Neural cell (in vitro differentiated cells): ENCODE data around the gene WWTR1. TPM values are rescaled to one million over a fixed set of nuclear protein-coding genes. Genes with fewer than 3 reads are reported as not detected.

Source experiments
- H2AFZ ChIP-seq: fragments of 200-600, 300-800 bp; sonication (generic), shearing (Covaris generic); 2 replicates; pipeline ENCODE4 v1.6.0; 2014; ENCODE audit warnings: low read depth, mild to moderate bottlenecking, antibody characterized with exemption, low read length, moderate library complexity
- H3F3A ChIP-seq: fragments of 200-600 bp; shearing (Covaris generic); 2 replicates; pipeline ENCODE4 v1.6.1; 2016; ENCODE audit warnings: mild to moderate bottlenecking, moderate library complexity, mixed read lengths, antibody characterized with exemption, low read length; ENCODE audit not compliant: insufficient read depth, poor library complexity, severe bottlenecking
- H3K27ac ChIP-seq: fragments of 200-600, 300-800 bp; sonication (generic), shearing (Covaris generic); 2 replicates; pipeline ENCODE4 v1.5.1; 2014; ENCODE audit warnings: mild to moderate bottlenecking, low read length, moderate library complexity
- H3K27me3 ChIP-seq: fragments of 300-800, 200-600 bp; sonication (generic), shearing (Covaris generic); 2 replicates; pipeline ENCODE4 v1.6.0; 2014; ENCODE audit warnings: mild to moderate bottlenecking, low read depth, low read length, moderate library complexity; ENCODE audit not compliant: insufficient read depth
- H3K36me3 ChIP-seq: fragments of 300-800, 200-600 bp; sonication (generic), shearing (Covaris generic); 2 replicates; pipeline ENCODE4 v1.5.1; 2014; ENCODE audit warnings: mild to moderate bottlenecking, antibody characterized with exemption, low read length, moderate library complexity; ENCODE audit not compliant: insufficient read depth
- H3K4me2 ChIP-seq: fragments of 300-800, 200-600 bp; sonication (generic), shearing (Covaris generic); 2 replicates; pipeline ENCODE4 v1.6.0; 2014; ENCODE audit warnings: mild to moderate bottlenecking, low read length
- H3K4me3 ChIP-seq: fragments of 300-800, 200-600 bp; sonication (generic), shearing (Covaris generic); 2 replicates; pipeline ENCODE4 v1.5.1; 2014; ENCODE audit warnings: mild to moderate bottlenecking, low read length, moderate library complexity
- H3K79me2 ChIP-seq: fragments of 200-600 bp; shearing (Covaris generic); replicated peaks from 2 replicates; pipeline ENCODE4 v1.6.0; 2014; ENCODE audit warnings: mild to moderate bottlenecking, low read length, moderate library complexity; ENCODE audit not compliant: insufficient read depth
- H3K9ac ChIP-seq: fragments of 300-800, 200-600 bp; sonication (generic), shearing (Covaris generic); 2 replicates; pipeline ENCODE4 v1.6.1; 2016; ENCODE audit warnings: mild to moderate bottlenecking, low read length, mixed read lengths
- H3K9me2 ChIP-seq: fragments of 200-600 bp; shearing (Covaris generic); 2 replicates; pipeline ENCODE4 v1.6.1; 2016; ENCODE audit warnings: mild to moderate bottlenecking, low read length, mixed read lengths; ENCODE audit not compliant: insufficient read depth
- H3K9me3 ChIP-seq: fragments of 200-600, 300-800 bp; sonication (generic), shearing (Covaris generic); 2 replicates; pipeline ENCODE4 v1.6.1; 2016; ENCODE audit warnings: mild to moderate bottlenecking, mixed run types, low read length, moderate library complexity, mixed read lengths
- H4K20me1 ChIP-seq: fragments of 200-600 bp; shearing (Covaris generic); 2 replicates; pipeline ENCODE4 v1.6.1; 2016; ENCODE audit warnings: mild to moderate bottlenecking, mixed run types; ENCODE audit not compliant: insufficient read depth
- EP300 ChIP-seq: fragments of 450-650 bp; conservative IDR thresholded peaks from 2 replicates; pipeline ENCODE4 v1.6.1; 2014; ENCODE audit warnings: antibody characterized with exemption, mild to moderate bottlenecking, moderate library complexity; ENCODE audit not compliant: poor library complexity, severe bottlenecking
- EZH2 ChIP-seq: fragments of 200-600, 300-800 bp; shearing (Covaris generic), sonication (generic); IDR thresholded peaks from 2 replicates; pipeline ENCODE4 v1.6.1; 2014; ENCODE audit warnings: antibody characterized with exemption, low read length, borderline replicate concordance, mild to moderate bottlenecking; ENCODE audit not compliant: insufficient read depth, poor library complexity, severe bottlenecking
- MXI1 ChIP-seq: fragments of 450-650 bp; conservative IDR thresholded peaks from 2 replicates; pipeline ENCODE4 v1.6.1; 2014; ENCODE audit warnings: antibody characterized with exemption, mild to moderate bottlenecking; ENCODE audit not compliant: poor library complexity, severe bottlenecking
- POLR2AphosphoS5 ChIP-seq: IDR thresholded peaks from 2 replicates; pipeline ENCODE4 v1.6.1; 2012
- RAD21 ChIP-seq: fragments of 450-650 bp; conservative IDR thresholded peaks from 2 replicates; pipeline ENCODE4 v1.6.1; 2014; ENCODE audit warnings: antibody characterized with exemption, mild to moderate bottlenecking, moderate library complexity
- SMC3 ChIP-seq: fragments of 450-650 bp; conservative IDR thresholded peaks from 2 replicates; pipeline ENCODE4 v1.6.1; 2014; ENCODE audit warnings: antibody characterized with exemption, mild to moderate bottlenecking, moderate library complexity; ENCODE audit not compliant: poor library complexity
- TAF1 ChIP-seq: IDR thresholded peaks from 2 replicates; pipeline ENCODE4 v1.6.1; 2012; ENCODE audit warnings: low read depth
- polyA plus RNA-seq: library from polyadenylated mRNA; depleted of rRNA; stranded (reverse); fragments of >200 nt; gene quantifications from 2 replicates; pipeline ENCODE4 v1.2.3, GENCODE V29; 2014
- TF ChIP-seq, protein P1 (sequence below): fragments of 450-650 bp; IDR thresholded peaks from 2 replicates; pipeline ENCODE4 v1.5.1; 2014; ENCODE audit warnings: antibody characterized with exemption, mild to moderate bottlenecking, moderate library complexity; ENCODE audit not compliant: poor library complexity, severe bottlenecking
- TF ChIP-seq, protein P2 (sequence below): IDR thresholded peaks from 2 replicates; pipeline ENCODE4 v1.6.1; 2012; ENCODE audit warnings: borderline replicate concordance

Gene WWTR1
- polyA plus RNA-seq, 1 donor from 2014 or later: 0.97 TPM

DNA sequence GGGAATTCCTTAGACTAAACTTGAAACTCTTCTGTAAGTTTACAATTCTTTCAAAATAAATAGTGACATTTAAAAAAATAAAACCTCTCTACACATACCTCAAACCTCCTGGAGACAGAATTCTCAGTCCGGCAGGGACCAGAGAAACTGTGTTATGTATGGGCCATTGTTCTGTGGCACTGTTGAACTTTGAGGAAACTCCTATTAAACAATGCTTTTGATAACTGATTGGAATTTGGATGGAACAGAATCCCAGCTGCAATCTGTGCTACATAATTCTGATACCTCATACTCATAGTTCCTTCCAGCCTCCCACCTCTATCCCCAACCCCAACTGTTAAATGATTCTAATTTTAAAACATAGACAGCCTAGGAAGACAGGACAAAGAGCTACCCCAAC is 98.3 kb downstream of the WWTR1 start:
- Histone ChIP-seq H3K9ac (no peak overlapping the region), H3K4me2 (no peak overlapping the region), H3K9me2 (no peaks in the 10 kb centered on the region), H4K20me1 (no peaks in the 10 kb centered on the region), H3K27me3 (no peaks in the 10 kb centered on the region), H3K27ac (no peak overlapping the region), H3K4me3 (no peak overlapping the region), H3F3A (no peaks in the 10 kb centered on the region), H3K36me3 (no peaks in the 10 kb centered on the region), H2AFZ (no peak overlapping the region), H3K79me2 (no peaks in the 10 kb centered on the region), H3K9me3 (no peaks in the 10 kb centered on the region)
- no peak for TF ChIP-seq POLR2AphosphoS5
- no peak for TF ChIP-seq RAD21
- no peak for TF ChIP-seq MXI1
- TF ChIP-seq SMC3: no peak
- TF ChIP-seq, protein P1, sequence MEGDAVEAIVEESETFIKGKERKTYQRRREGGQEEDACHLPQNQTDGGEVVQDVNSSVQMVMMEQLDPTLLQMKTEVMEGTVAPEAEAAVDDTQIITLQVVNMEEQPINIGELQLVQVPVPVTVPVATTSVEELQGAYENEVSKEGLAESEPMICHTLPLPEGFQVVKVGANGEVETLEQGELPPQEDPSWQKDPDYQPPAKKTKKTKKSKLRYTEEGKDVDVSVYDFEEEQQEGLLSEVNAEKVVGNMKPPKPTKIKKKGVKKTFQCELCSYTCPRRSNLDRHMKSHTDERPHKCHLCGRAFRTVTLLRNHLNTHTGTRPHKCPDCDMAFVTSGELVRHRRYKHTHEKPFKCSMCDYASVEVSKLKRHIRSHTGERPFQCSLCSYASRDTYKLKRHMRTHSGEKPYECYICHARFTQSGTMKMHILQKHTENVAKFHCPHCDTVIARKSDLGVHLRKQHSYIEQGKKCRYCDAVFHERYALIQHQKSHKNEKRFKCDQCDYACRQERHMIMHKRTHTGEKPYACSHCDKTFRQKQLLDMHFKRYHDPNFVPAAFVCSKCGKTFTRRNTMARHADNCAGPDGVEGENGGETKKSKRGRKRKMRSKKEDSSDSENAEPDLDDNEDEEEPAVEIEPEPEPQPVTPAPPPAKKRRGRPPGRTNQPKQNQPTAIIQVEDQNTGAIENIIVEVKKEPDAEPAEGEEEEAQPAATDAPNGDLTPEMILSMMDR: no peak
- no peak for TF ChIP-seq TAF1
- TF ChIP-seq EZH2: no peak
- no peak for TF ChIP-seq EP300

DNA sequence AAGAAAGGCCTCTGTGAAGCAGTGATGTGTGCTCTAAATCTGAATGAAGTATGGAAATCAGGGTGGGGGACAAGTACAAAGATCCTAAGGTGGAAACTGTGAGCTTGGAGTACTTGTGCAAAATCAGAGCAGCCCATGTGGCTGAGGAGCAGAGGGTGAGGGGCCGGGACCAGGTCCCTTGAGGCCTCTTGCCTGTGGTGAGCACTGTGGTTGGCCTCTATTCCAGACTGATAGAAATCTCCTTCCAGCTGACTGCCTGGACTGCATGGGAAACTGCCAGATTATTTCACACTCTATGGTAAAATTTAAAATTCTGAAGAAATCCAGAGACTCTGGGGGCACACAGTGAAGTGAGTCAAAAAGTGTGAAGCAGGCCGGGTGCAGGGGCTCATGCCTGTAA is 101.9 kb downstream of the WWTR1 start:
- TF ChIP-seq, protein P2, sequence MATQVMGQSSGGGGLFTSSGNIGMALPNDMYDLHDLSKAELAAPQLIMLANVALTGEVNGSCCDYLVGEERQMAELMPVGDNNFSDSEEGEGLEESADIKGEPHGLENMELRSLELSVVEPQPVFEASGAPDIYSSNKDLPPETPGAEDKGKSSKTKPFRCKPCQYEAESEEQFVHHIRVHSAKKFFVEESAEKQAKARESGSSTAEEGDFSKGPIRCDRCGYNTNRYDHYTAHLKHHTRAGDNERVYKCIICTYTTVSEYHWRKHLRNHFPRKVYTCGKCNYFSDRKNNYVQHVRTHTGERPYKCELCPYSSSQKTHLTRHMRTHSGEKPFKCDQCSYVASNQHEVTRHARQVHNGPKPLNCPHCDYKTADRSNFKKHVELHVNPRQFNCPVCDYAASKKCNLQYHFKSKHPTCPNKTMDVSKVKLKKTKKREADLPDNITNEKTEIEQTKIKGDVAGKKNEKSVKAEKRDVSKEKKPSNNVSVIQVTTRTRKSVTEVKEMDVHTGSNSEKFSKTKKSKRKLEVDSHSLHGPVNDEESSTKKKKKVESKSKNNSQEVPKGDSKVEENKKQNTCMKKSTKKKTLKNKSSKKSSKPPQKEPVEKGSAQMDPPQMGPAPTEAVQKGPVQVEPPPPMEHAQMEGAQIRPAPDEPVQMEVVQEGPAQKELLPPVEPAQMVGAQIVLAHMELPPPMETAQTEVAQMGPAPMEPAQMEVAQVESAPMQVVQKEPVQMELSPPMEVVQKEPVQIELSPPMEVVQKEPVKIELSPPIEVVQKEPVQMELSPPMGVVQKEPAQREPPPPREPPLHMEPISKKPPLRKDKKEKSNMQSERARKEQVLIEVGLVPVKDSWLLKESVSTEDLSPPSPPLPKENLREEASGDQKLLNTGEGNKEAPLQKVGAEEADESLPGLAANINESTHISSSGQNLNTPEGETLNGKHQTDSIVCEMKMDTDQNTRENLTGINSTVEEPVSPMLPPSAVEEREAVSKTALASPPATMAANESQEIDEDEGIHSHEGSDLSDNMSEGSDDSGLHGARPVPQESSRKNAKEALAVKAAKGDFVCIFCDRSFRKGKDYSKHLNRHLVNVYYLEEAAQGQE: no peak
- TF ChIP-seq EZH2 (no peak), EP300 (no peak), RAD21 (no peak), TAF1 (no peak), POLR2AphosphoS5 (no peak), MXI1 (no peak), SMC3 (no peak)
- TF ChIP-seq, protein P1: no peak
- Histone ChIP-seq H3K9ac (no peak overlapping the region), H3K36me3 (no peaks in the 10 kb centered on the region), H3K27ac (no peak overlapping the region), H4K20me1 (no peaks in the 10 kb centered on the region), H3K79me2 (no peaks in the 10 kb centered on the region), H3K27me3 (no peaks in the 10 kb centered on the region), H3F3A (no peaks in the 10 kb centered on the region), H3K4me3 (no peak overlapping the region), H3K4me2 (no peak overlapping the region), H3K9me3 (no peaks in the 10 kb centered on the region), H2AFZ (no peak overlapping the region), H3K9me2 (no peaks in the 10 kb centered on the region)
